HepG2 (cell line): ENCODE results near the gene PYCR2. TPM values are rescaled to one million over a fixed set of nuclear protein-coding genes. Genes with fewer than 3 reads are reported as not detected.
A peak's percentile ranks its signal among the peaks of the same experiment; 100 is the strongest.

ENCODE experiments used
- GPBP1L1 ChIP-seq: sonication (generic); formaldehyde crosslinking; IDR thresholded peaks from 2 replicates; pipeline ENCODE4 v1.5.0; 2020; ENCODE audit warnings: mild to moderate bottlenecking, missing genetic modification reagents
- KDM6A ChIP-seq: IDR thresholded peaks from 2 replicates; pipeline ENCODE4 v1.6.1; 2016; ENCODE audit warnings: low read depth
- KMT2A ChIP-seq: sonication (generic); formaldehyde crosslinking; IDR thresholded peaks from 2 replicates; pipeline ENCODE4 v1.4.0; 2020; ENCODE audit warnings: missing genetic modification reagents
- PHF20 ChIP-seq: sonication (generic); formaldehyde crosslinking; IDR thresholded peaks from 2 replicates; pipeline ENCODE4 v1.5.0; 2020; ENCODE audit warnings: mild to moderate bottlenecking, missing genetic modification reagents
- PHF5A ChIP-seq: IDR thresholded peaks from one replicate; pipeline ENCODE4 v1.6.1; 2018; ENCODE audit warnings: low read depth, missing genetic modification reagents; ENCODE audit not compliant: unreplicated experiment
- PLRG1 ChIP-seq: fragments of 450-650 bp; conservative IDR thresholded peaks from 2 replicates; pipeline ENCODE4 v1.6.1; 2016
- RFXANK ChIP-seq: IDR thresholded peaks from 2 replicates; pipeline ENCODE4 v1.6.1; 2016
- TOE1 ChIP-seq: sonication (generic); formaldehyde crosslinking; IDR thresholded peaks from 2 replicates; pipeline ENCODE4 v1.4.0; 2020; ENCODE audit warnings: mild to moderate bottlenecking, missing genetic modification reagents
- XBP1 ChIP-seq: sonication (generic); formaldehyde crosslinking; IDR thresholded peaks from 2 replicates; pipeline ENCODE4 v1.5.0; 2020; ENCODE audit warnings: missing genetic modification reagents
- ZBED4 ChIP-seq: sonication (generic); formaldehyde crosslinking; IDR thresholded peaks from 2 replicates; pipeline ENCODE4 v1.4.0; 2020; ENCODE audit warnings: missing genetic modification reagents, borderline replicate concordance
- ZNF180 ChIP-seq: sonication (generic); formaldehyde crosslinking; IDR thresholded peaks from 2 replicates; pipeline ENCODE4 v1.4.0; 2020; ENCODE audit warnings: low read depth, missing genetic modification reagents, borderline replicate concordance
- ZNF414 ChIP-seq: sonication (generic); formaldehyde crosslinking; IDR thresholded peaks from 2 replicates; pipeline ENCODE4 v1.5.0; 2020; ENCODE audit warnings: missing genetic modification reagents
- ZNF431 ChIP-seq: sonication (generic); formaldehyde crosslinking; IDR thresholded peaks from 2 replicates; pipeline ENCODE4 v1.9.0; 2022; ENCODE audit warnings: missing genetic modification reagents, low read depth, mild to moderate bottlenecking, borderline replicate concordance
- ZNF766 ChIP-seq: sonication (generic); formaldehyde crosslinking; IDR thresholded peaks from 2 replicates; pipeline ENCODE4 v1.5.0; 2020; ENCODE audit warnings: missing genetic modification reagents, borderline replicate concordance
- polyA plus RNA-seq, 8 experiments: library from polyadenylated mRNA; depleted of rRNA in 3 of 8; stranded (reverse) in 7 of 8; unstranded in 1 of 8; fragments of >200 nt; fragmentation: Illumina TruSeq in 4 of 8; extraction: Trizol in 4 of 8; gene quantifications; 2 replicates each; pipeline versions ENCODE4 v1.2.1 to v1.2.3, GENCODE V29; 2011 to 2016; ENCODE audit warnings: low read depth in 4 of 8, missing spikeins in 1 of 8, mixed read lengths in 1 of 8; ENCODE audit not compliant: insufficient read depth in 1 of 8
- total RNA-seq, 5 experiments: library from RNA; depleted of rRNA; stranded (reverse); fragments of >200 nt; fragmentation: Illumina TruSeq; extraction: Trizol; gene quantifications; 2 replicates each; pipeline ENCODE4 v1.2.3, GENCODE V29; 2016; ENCODE audit warnings: low read depth in 1 of 5
- TF ChIP-seq, protein P1 (sequence below): IDR thresholded peaks from 2 replicates; pipeline ENCODE4 v1.6.1; 2016
- TF ChIP-seq, protein P2 (sequence below): sonication (generic); formaldehyde crosslinking; IDR thresholded peaks from 2 replicates; pipeline ENCODE4 v1.5.1; 2020; ENCODE audit warnings: mild to moderate bottlenecking, missing genetic modification reagents, moderate library complexity

PYCR2 gene
- total and polyA plus RNA-seq, 2 of the 13 experiments (the other 11 are each of a cell fraction or from before 2014, with no cell fraction given): 47.2 to 47.8 TPM

DNA sequence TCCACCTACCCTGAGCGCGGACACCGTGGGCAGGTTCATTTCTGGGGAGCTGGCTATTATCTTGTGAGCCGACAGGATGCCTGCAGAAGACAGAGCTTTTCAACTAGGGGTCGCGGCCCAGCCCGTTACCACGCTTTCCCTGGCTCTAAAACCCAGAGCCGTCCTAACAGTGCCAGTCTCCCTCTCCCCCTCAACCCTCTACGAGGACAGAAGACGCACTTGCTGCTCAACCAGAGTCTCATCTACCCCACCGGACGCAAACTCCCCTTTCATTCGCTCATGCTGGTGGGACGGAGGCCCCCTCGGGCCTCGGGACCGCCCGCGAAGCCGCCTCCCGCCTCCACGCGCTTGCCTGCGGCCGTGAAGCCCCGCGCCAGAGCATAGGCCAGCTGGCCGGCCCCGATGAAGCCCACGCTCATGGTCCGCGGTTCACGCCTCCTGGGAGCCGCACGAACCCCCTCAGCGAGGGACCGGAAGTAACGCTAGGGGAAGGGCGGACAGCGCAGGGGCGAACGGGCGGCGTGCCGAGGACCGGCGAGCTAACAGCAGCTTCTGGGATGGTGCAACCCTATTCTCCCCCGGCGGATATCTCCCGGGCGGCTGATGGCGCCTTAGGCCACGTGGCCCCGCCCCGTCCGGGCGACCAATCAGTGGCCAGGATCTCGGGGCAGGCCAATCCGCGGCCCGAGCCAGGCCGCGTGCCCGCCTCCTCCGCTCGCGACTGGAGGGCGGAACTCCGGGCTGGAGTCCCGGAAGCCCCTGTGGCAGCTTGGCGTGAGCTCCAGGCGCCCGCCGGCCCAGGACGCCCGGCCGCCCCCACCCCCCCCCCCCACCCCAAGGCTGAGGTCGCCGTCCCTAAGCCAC, at the start of gene PYCR2 (continued):
- TF ChIP-seq ZBED4 (CRISPR knock-in tag) (no peak), ZNF766 (peak; percentile 40; the same call in 1 of the 2 replicates), RFXANK (no peak), ZNF431 (no peak), KDM6A (no peak), ZNF180 (CRISPR knock-in tag) (no peak), ZNF414 (no peak), KMT2A (peak; percentile 86), PHF5A (CRISPR knock-in tag) (no peak), TOE1 (CRISPR knock-in tag) (0 out of 2 replicates have a peak, but pooled peaks have one; percentile 24), GPBP1L1 (CRISPR knock-in tag) (no peak), XBP1 (peak; percentile 65; the same call in 1 of the 2 replicates), PHF20 (CRISPR knock-in tag) (peak; percentile 86), PLRG1 (no peak)
- TF ChIP-seq, protein P1, sequence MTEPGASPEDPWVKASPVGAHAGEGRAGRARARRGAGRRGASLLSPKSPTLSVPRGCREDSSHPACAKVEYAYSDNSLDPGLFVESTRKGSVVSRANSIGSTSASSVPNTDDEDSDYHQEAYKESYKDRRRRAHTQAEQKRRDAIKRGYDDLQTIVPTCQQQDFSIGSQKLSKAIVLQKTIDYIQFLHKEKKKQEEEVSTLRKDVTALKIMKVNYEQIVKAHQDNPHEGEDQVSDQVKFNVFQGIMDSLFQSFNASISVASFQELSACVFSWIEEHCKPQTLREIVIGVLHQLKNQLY: peak; percentile 58; the same call in 1 of the 2 replicates
- TF ChIP-seq, protein P2, sequence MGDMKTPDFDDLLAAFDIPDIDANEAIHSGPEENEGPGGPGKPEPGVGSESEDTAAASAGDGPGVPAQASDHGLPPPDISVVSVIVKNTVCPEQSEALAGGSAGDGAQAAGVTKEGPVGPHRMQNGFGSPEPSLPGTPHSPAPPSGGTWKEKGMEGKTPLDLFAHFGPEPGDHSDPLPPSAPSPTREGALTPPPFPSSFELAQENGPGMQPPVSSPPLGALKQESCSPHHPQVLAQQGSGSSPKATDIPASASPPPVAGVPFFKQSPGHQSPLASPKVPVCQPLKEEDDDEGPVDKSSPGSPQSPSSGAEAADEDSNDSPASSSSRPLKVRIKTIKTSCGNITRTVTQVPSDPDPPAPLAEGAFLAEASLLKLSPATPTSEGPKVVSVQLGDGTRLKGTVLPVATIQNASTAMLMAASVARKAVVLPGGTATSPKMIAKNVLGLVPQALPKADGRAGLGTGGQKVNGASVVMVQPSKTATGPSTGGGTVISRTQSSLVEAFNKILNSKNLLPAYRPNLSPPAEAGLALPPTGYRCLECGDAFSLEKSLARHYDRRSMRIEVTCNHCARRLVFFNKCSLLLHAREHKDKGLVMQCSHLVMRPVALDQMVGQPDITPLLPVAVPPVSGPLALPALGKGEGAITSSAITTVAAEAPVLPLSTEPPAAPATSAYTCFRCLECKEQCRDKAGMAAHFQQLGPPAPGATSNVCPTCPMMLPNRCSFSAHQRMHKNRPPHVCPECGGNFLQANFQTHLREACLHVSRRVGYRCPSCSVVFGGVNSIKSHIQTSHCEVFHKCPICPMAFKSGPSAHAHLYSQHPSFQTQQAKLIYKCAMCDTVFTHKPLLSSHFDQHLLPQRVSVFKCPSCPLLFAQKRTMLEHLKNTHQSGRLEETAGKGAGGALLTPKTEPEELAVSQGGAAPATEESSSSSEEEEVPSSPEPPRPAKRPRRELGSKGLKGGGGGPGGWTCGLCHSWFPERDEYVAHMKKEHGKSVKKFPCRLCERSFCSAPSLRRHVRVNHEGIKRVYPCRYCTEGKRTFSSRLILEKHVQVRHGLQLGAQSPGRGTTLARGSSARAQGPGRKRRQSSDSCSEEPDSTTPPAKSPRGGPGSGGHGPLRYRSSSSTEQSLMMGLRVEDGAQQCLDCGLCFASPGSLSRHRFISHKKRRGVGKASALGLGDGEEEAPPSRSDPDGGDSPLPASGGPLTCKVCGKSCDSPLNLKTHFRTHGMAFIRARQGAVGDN (CRISPR knock-in tag): peak; percentile 98
